MCF 10A (cell line): Measurements from ENCODE around the gene CCNT1. TPM values are rescaled to one million over a fixed set of nuclear protein-coding genes. Genes with fewer than 3 reads are reported as not detected.

ENCODE experiments used
- BruUV-seq: library from RNA; stranded (reverse); fragments of 400-500 nt; replicated peaks from 2 replicates; lab custom pipeline; 2021; lab: Mats Ljungman, UMichigan
- CTCF ChIA-PET: fragments of 300-600 bp; sonication (Branson Sonifier 250); formaldehyde crosslinking; extraction: SDS; loops from one replicate; lab custom pipeline; 2021; ENCODE audit warnings: antibody characterized with exemption, inconsistent platforms; lab: Yijun Ruan, JAX
- POLR2A ChIA-PET: fragments of 300-600, 350-650 bp; sonication (Branson Sonifier 250); formaldehyde crosslinking; extraction: SDS; loops from one replicate; lab custom pipeline; 2020; ENCODE audit warnings: antibody characterized with exemption, inconsistent platforms; lab: Yijun Ruan, JAX
- DNase-seq: peaks from one replicate; pipeline ENCODE4 v3.0.0-alpha.2; 2018; ENCODE audit not compliant: unreplicated experiment
- H3K27ac Mint-ChIP-seq: one replicate; pipeline ENCODE4 v1.8.0; 2022; ENCODE audit warnings: mild to moderate bottlenecking, low read depth, mixed read lengths; ENCODE audit not compliant: unreplicated experiment
- H3K27me3 Mint-ChIP-seq: one replicate; pipeline ENCODE4 v1.8.0; 2022; ENCODE audit warnings: mixed read lengths; ENCODE audit not compliant: insufficient read depth, unreplicated experiment
- H3K36me3 Mint-ChIP-seq: one replicate; pipeline ENCODE4 v1.8.0; 2022; ENCODE audit warnings: mild to moderate bottlenecking, moderate library complexity, mixed read lengths; ENCODE audit not compliant: insufficient read depth, unreplicated experiment
- H3K4me1 Mint-ChIP-seq: one replicate; pipeline ENCODE4 v1.8.0; 2022; ENCODE audit warnings: mixed read lengths; ENCODE audit not compliant: insufficient read depth, unreplicated experiment
- H3K4me3 Mint-ChIP-seq: one replicate; pipeline ENCODE4 v1.8.0; 2022; ENCODE audit warnings: mild to moderate bottlenecking, moderate library complexity, mixed read lengths; ENCODE audit not compliant: unreplicated experiment
- H3K9me3 Mint-ChIP-seq: one replicate; pipeline ENCODE4 v1.8.0; 2022; ENCODE audit warnings: mixed read lengths; ENCODE audit not compliant: unreplicated experiment
- CTCF ChIP-seq: fragments of 200-600 bp; IDR thresholded peaks from one replicate; pipeline ENCODE4 v1.8.0; 2022; ENCODE audit warnings: antibody characterized with exemption, mild to moderate bottlenecking; ENCODE audit not compliant: unreplicated experiment
- intact Hi-C: fragments of 100-400 bp; cut with micrococcal nuclease; formaldehyde crosslinking; loops from 2 replicates; pipeline ENCODE4 v1.14.1; 2022
- total RNA-seq: library from RNA; stranded (reverse); gene quantifications from 2 replicates; pipeline ENCODE4 v1.2.3, GENCODE V29; 2022

The CCNT1 gene
- total RNA-seq, 1 experiment from 2014 or later = 55.1 TPM

DNA sequence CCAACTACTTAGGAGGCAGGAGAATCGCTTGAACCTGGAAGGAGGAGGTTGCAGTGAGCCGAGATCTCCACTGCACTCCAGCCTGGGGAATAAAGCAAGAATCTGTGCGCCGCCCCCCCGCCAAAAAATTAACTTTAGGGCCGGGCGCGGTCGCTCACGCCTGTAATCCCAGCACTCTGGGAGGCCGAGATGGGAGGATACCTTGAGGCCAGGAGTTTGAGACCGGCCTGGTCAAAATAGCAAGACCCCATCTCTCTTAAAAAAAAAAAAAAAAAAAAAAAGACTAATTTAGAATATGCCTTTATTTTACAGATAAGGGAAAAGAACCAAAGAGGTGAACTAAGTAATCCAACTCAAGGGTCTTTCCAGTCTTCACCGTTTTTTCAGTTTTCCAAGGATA is 35.6 kb downstream of the CCNT1 start:
- Mint-ChIP-seq H3K27me3 (no peaks in the 10 kb centered on the region), H3K27ac (no peak overlapping the region), H3K36me3 (peaks cover 53% of the 10 kb centered on the region), H3K4me3 (peak overlapping the region; percentile 95), H3K9me3 (no peaks in the 10 kb centered on the region), H3K4me1 (peaks cover 25% of the 10 kb centered on the region)
- ChIA-PET POLR2A (interaction anchor here (0.6 to 3.2 kb wide), 3 partner anchors 9 to 134 kb away, joined by 3 to 30 read pairs (median 29); partner anchors contain the start of gene CCNT1), CTCF (interaction anchor here (0.8 kb wide), 1 partner anchor 171 kb away, joined by 4 read pairs; the partner anchor contains the start of gene DDX23)
- intact Hi-C loops = no loop called here
- BruUV-seq = no TSS peak
- no peak for TF ChIP-seq CTCF
- no peak for DNase-seq

GRCh38 chr12:48678551-48679185 is 37.8 kb downstream of the CCNT1 start:
- H3K4me1 Mint-ChIP-seq = peaks cover 25% of the 10 kb centered on the region
- TF ChIP-seq CTCF = no peak
- H3K9me3 Mint-ChIP-seq = no peaks in the 10 kb centered on the region
- intact Hi-C loops = no loop called here
- peak overlapping the region; percentile 47 for H3K27ac Mint-ChIP-seq
- H3K4me3 Mint-ChIP-seq = peak overlapping the region; percentile 95
- BruUV-seq = no TSS peak
- CTCF ChIA-PET = interaction anchor here (0.6 to 1.2 kb wide), 4 partner anchors 12 to 1417 kb away, joined by 3 to 4 read pairs (median 4); no protein-coding TSS in a partner anchor
- no peak for DNase-seq
- no peaks in the 10 kb centered on the region for H3K27me3 Mint-ChIP-seq
- POLR2A ChIA-PET = interaction anchor here (1.1 to 2.2 kb wide), 3 partner anchors 9 to 137 kb away, joined by 3 to 8 read pairs (median 7); no protein-coding TSS in a partner anchor
- H3K36me3 Mint-ChIP-seq = peaks cover 73% of the 10 kb centered on the region

GRCh38 chr12:48671231-48671856 is 45.2 kb downstream of the CCNT1 start:
- no TSS peak for BruUV-seq
- no peak overlapping the region for H3K4me3 Mint-ChIP-seq
- no peak for DNase-seq
- no peaks in the 10 kb centered on the region for H3K4me1 Mint-ChIP-seq
- H3K27ac Mint-ChIP-seq = no peak overlapping the region
- CTCF ChIA-PET = interaction anchor here (0.6 to 2.1 kb wide), 5 partner anchors 10 to 552 kb away, joined by 3 to 4 read pairs (median 3); partner anchors contain the start of gene PFKM
- H3K36me3 Mint-ChIP-seq = peaks cover 97% of the 10 kb centered on the region
- H3K9me3 Mint-ChIP-seq = no peaks in the 10 kb centered on the region
- intact Hi-C loops = no loop called here
- POLR2A ChIA-PET = interaction anchor here (0.6 to 4.1 kb wide), 5 partner anchors 9 to 553 kb away, joined by 3 to 30 read pairs (median 3); partner anchors contain the start of gene KANSL2
- H3K27me3 Mint-ChIP-seq = no peaks in the 10 kb centered on the region
- no peak for TF ChIP-seq CTCF

DNA sequence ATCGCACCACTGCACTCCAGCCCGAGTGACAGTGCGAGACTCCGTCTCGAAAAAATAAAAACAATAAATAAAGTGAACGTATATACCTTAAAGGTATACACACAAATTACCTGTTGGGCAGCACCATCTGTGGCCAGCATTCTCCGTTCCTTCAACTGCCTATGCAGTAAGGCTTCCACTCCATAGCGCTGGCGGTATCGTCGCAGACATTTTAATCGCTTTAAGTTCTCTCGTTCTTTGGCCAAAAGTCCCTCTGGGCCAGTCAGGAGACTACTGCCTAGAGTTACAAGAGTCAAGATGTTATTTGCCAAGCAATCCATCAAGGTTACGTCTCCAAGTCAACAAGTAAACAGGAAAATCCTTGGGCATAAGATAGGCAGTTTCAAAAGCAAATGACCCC is 47.5 kb downstream of the CCNT1 start:
- ChIA-PET POLR2A (interaction anchor here (1.3 kb wide), 1 partner anchor 10 kb away, joined by 7 read pairs; no protein-coding TSS in a partner anchor), CTCF (interaction anchor here (0.9 kb wide), 1 partner anchor 51 kb away, joined by 3 read pairs; no protein-coding TSS in a partner anchor)
- Mint-ChIP-seq H3K36me3 (peaks cover 96% of the 10 kb centered on the region), H3K9me3 (no peaks in the 10 kb centered on the region), H3K4me1 (no peaks in the 10 kb centered on the region), H3K4me3 (no peak overlapping the region), H3K27ac (no peak overlapping the region), H3K27me3 (no peaks in the 10 kb centered on the region)
- intact Hi-C loops = no loop called here
- TF ChIP-seq CTCF = no peak
- BruUV-seq = no TSS peak
- DNase-seq = no peak
